Stomach (tissue), 9 donors: ENCODE results near the gene MMP25. TPM values are rescaled to one million over a fixed set of nuclear protein-coding genes. Genes with fewer than 3 reads are reported as not detected.
A peak's percentile ranks its signal among the peaks of the same experiment; 100 is the strongest.
"Not testable (repeated sequence)": the region's sequence is repeated elsewhere in the genome, so short reads cannot be mapped to it uniquely, and the experiment has no call there.

ENCODE experiments used
- DNase-seq, 2 donors: peaks; one replicate each; pipeline versions ENCODE4 v3.0.0 to v3.0.0-alpha.2; 2013 to 2019
- H3K27ac ChIP-seq, 5 donors: fragments of 200-600 bp in 4 of 5; sonication (generic) in 4 of 5; one replicate each; pipeline ENCODE4 v1.5.1; 2013 to 2019; ENCODE audit warnings: mild to moderate bottlenecking in 1 of 5, moderate library complexity in 1 of 5
- H3K27me3 ChIP-seq, 3 donors: fragments of 200-600 bp; sonication (generic); one replicate each; pipeline ENCODE4 v1.5.1; 2017 to 2019; ENCODE audit warnings: mixed run types in 1 of 3
- H3K36me3 ChIP-seq, 4 donors: fragments of 200-600 bp; sonication (generic); 1 replicate in 3 of 4; 2 replicates in 1 of 4; pipeline ENCODE4 v1.5.1; 2016 to 2019
- H3K4me1 ChIP-seq, 4 donors: fragments of 200-600 bp; sonication (generic); one replicate each; pipeline ENCODE4 v1.5.1; 2016 to 2019
- H3K4me3 ChIP-seq, 4 donors: fragments of 200-600 bp; sonication (generic) in 3 of 4; one replicate each; pipeline ENCODE4 v1.5.1; 2016 to 2019; ENCODE audit warnings: mild to moderate bottlenecking in 1 of 4
- H3K9me3 ChIP-seq, 4 donors: fragments of 200-600 bp; sonication (generic); one replicate each; pipeline ENCODE4 v1.5.1; 2016 to 2019
- CTCF ChIP-seq, 7 experiments: fragments of 450-650 bp in 4 of 7; fragments of 200-600 bp in 3 of 7; sonication (generic) in 3 of 7; IDR thresholded peaks; one replicate each; pipeline ENCODE4 v1.5.1; 2016 to 2019; ENCODE audit warnings: antibody characterized with exemption in 7 of 7, control low read depth in 2 of 7, mild to moderate bottlenecking in 1 of 7
- EP300 ChIP-seq: sonication (generic); formaldehyde crosslinking; IDR thresholded peaks from one replicate; pipeline ENCODE4 v1.6.1; 2017; ENCODE audit warnings: antibody characterized with exemption
- POLR2A ChIP-seq, 4 donors: fragments of 450-650 bp; IDR thresholded peaks; one replicate each; pipeline ENCODE4 v1.6.1; 2016; ENCODE audit warnings: antibody characterized with exemption in 4 of 4, control low read depth in 2 of 4, mild to moderate bottlenecking in 1 of 4, moderate library complexity in 1 of 4
- POLR2AphosphoS5 ChIP-seq, 3 donors: sonication (generic); formaldehyde crosslinking; IDR thresholded peaks; one replicate each; pipeline ENCODE4 v1.6.1; 2016; ENCODE audit warnings: antibody characterized with exemption in 3 of 3
- WGBS, 5 donors: extraction: QIAGEN DNeasy Blood & Tissue Kit in 3 of 5; methylation state at CpG; one replicate each; pipeline versions ENCODE4 v1.1.5 to v1.1.7; 2013 to 2018; 5-methylcytosine and 5-hydroxymethylcytosine counted together
- intact Hi-C: fragments of 100-400 bp; cut with DNase I; formaldehyde crosslinking; loops from one replicate; pipeline ENCODE4 v1.15.1; 2023; ENCODE audit warnings: low total_unique reads
- polyA plus RNA-seq, 3 donors: library from polyadenylated mRNA; stranded (reverse); fragments of 200-250 nt; gene quantifications; one replicate each; pipeline ENCODE4 v1.2.3, GENCODE V29; 2013
- total RNA-seq, 5 donors: library from RNA; depleted of rRNA; stranded (reverse); fragments of >200 nt; gene quantifications; one replicate each; pipeline versions ENCODE4 v1.1.0 to v1.2.3, GENCODE V29; 2014 to 2016
- donor health status: healthy with polysubstance abuse.
- donor health status: Bipolar disorder and iron deficiency.
- donor health status: healthy.

The MMP25 gene
- total and polyA plus RNA-seq, 8 donors, result 0.48 to 2.9 (median 1.1) TPM; not detected in 3

GRCh38 chr16:3068487-3068886 is 22.1 kb downstream of the MMP25 start:
- peak overlapping the region in 1 of 4 donors; percentile 50 for H3K4me3 ChIP-seq
- peak overlapping the region in 1 of 5 donors; percentile 29 for H3K27ac ChIP-seq
- peak in 1 of 2 donors; percentile 32 for DNase-seq
- H3K36me3 ChIP-seq, result peaks cover 0 to 10% (median 2%) of the 10 kb centered on the region in 4 donors
- peaks cover 6 to 37% (median 17%) of the 10 kb centered on the region in 4 donors for H3K4me1 ChIP-seq
- H3K27me3 ChIP-seq, result peaks cover 0 to under 1% (median 0%) of the 10 kb centered on the region in 3 donors
- intact Hi-C loops, result no loop called here
- TF ChIP-seq EP300 (no peak), POLR2AphosphoS5 (IDR thresholded peaks at IDR 0.05) (no peak), CTCF (IDR thresholded peaks at IDR 0.05) (no peak), POLR2A (IDR thresholded peaks at IDR 0.05) (no peak)
- H3K9me3 ChIP-seq, result no peaks in the 10 kb centered on the region
- WGBS, 5 donors, result 30 to 53% (median 49%) methylated on average over 3 to 4 of the region's 4 CpGs

GRCh38 chr16:3069146-3069545 is 22.8 kb downstream of the MMP25 start:
- H3K27me3 ChIP-seq, intact Hi-C loops, H3K4me3 ChIP-seq, DNase-seq, H3K9me3 ChIP-seq, H3K27ac ChIP-seq: not testable (repeated sequence)
- Histone ChIP-seq H3K36me3 (peaks cover 0 to 10% (median 2%) of the 10 kb centered on the region in 4 donors), H3K4me1 (peaks cover 6 to 44% (median 17%) of the 10 kb centered on the region in 4 donors)
- WGBS, 5 donors, result 80 to 90% (median 85%) methylated on average over 8 to 10 of the region's 11 CpGs

GRCh38 chr16:3070608-3071111 is 24.3 kb downstream of the MMP25 start:
- Histone ChIP-seq H3K4me1 (peaks cover 5 to 39% (median 9%) of the 10 kb centered on the region in 4 donors), H3K9me3 (no peaks in the 10 kb centered on the region), H3K4me3 (no peak overlapping the region), H3K27me3 (peaks cover 0 to 12% (median 0%) of the 10 kb centered on the region in 3 donors), H3K27ac (no peak overlapping the region), H3K36me3 (peaks cover 0 to 10% (median 2%) of the 10 kb centered on the region in 4 donors)
- whole genome bisulfite sequencing, 5 donors, result 83 to 93% (median 89%) methylated on average over 8 to 9 of the region's 9 CpGs
- intact Hi-C loops, result no loop called here
- TF ChIP-seq CTCF (IDR thresholded peaks at IDR 0.05) (no peak), EP300 (no peak), POLR2AphosphoS5 (IDR thresholded peaks at IDR 0.05) (no peak), POLR2A (IDR thresholded peaks at IDR 0.05) (no peak)
- DNase-seq, result no peak

- no peaks in the 10 kb centered on the region for H3K9me3 ChIP-seq
Measured at GRCh38 chr16:3071655-3072054, 25.3 kb downstream of the MMP25 start.

GRCh38 chr16:3072148-3072547 is 25.8 kb downstream of the MMP25 start:
- intact Hi-C loops, H3K4me3 ChIP-seq, H3K9me3 ChIP-seq, DNase-seq, H3K27ac ChIP-seq: not testable (repeated sequence)
- Histone ChIP-seq H3K4me1 (peaks cover 0 to 29% (median 11%) of the 10 kb centered on the region in 4 donors), H3K27me3 (peaks cover 0 to 12% (median 0%) of the 10 kb centered on the region in 3 donors), H3K36me3 (peaks cover 0 to 10% (median 2%) of the 10 kb centered on the region in 4 donors)
- WGBS, 5 donors, result 26 to 57% (median 42%) methylated on average over 3 to 4 of the region's 4 CpGs; no CpG with 5 or more reads in 1 of the 5 donors

More at GRCh38 chr16:3071655-3072054, 25.3 kb downstream of the MMP25 start:
- intact Hi-C loops, result no loop called here
- Histone ChIP-seq H3K4me3 (no peak overlapping the region), H3K4me1 (peaks cover 0 to 31% (median 11%) of the 10 kb centered on the region in 4 donors), H3K27ac (no peak overlapping the region), H3K27me3 (peaks cover 0 to 12% (median 0%) of the 10 kb centered on the region in 3 donors), H3K36me3 (peaks cover 0 to 10% (median 2%) of the 10 kb centered on the region in 4 donors)
- 83 to 92% (median 86%) methylated on average over 7 of the region's 7 CpGs for WGBS, 5 donors
- no peak for DNase-seq
- TF ChIP-seq POLR2A (IDR thresholded peaks at IDR 0.05) (no peak), CTCF (IDR thresholded peaks at IDR 0.05) (no peak), POLR2AphosphoS5 (IDR thresholded peaks at IDR 0.05) (no peak), EP300 (no peak)

- intact Hi-C loops, DNase-seq, H3K4me3 ChIP-seq, H3K9me3 ChIP-seq: not testable (repeated sequence)
- peaks cover 0 to 12% (median 0%) of the 10 kb centered on the region in 3 donors for H3K27me3 ChIP-seq
- 48 to 73% (median 64%) methylated on average over 5 to 14 of the region's 18 CpGs for WGBS, 5 donors
- H3K27ac ChIP-seq, result peak overlapping the region in 2 of 5 donors; percentile 8 to 31
- H3K4me1 ChIP-seq, result peaks cover 0 to 27% (median 10%) of the 10 kb centered on the region in 4 donors
- H3K36me3 ChIP-seq, result peaks cover 0 to 10% (median 2%) of the 10 kb centered on the region in 4 donors
Measured at GRCh38 chr16:3072576-3073263, 26.4 kb downstream of the MMP25 start.
